Activated B cell treated with CpG ODN at 0.5 μM for 24 hours (primary cell): ENCODE results near the gene NPAS1. TPM values are rescaled to one million over a fixed set of nuclear protein-coding genes. Genes with fewer than 3 reads are reported as not detected.

Experiments used
- ATAC-seq: fragments of 200-7000 bp; cut with Tn5 transposase; one replicate; pipeline ENCODE4 v1.10.0; 2021; ENCODE audit warnings: low read depth, mild to moderate bottlenecking, moderate library complexity
- CTCF ChIA-PET: fragments of 350-600 bp; sonication (Branson Sonifier 250); formaldehyde crosslinking; loops from one replicate; lab custom pipeline; 2021; ENCODE audit warnings: antibody characterized with exemption; lab: Charles Lee
- POLR2A ChIA-PET: fragments of 350-600 bp; sonication (Branson Sonifier 250); formaldehyde crosslinking; loops from one replicate; lab custom pipeline; 2021; ENCODE audit warnings: antibody characterized with exemption; lab: Charles Lee
- DNase-seq: peaks from one replicate; pipeline ENCODE4 v3.0.0; 2022
- H3K27ac Mint-ChIP-seq: one replicate; pipeline ENCODE4 v1.8.0; 2020; ENCODE audit warnings: mixed read lengths
- H3K27me3 Mint-ChIP-seq: one replicate; pipeline ENCODE4 v1.8.0; 2021; ENCODE audit warnings: mixed read lengths
- H3K36me3 Mint-ChIP-seq: one replicate; pipeline ENCODE4 v1.8.0; 2021; ENCODE audit warnings: low read depth, mixed read lengths
- H3K4me1 Mint-ChIP-seq: one replicate; pipeline ENCODE4 v1.8.0; 2021; ENCODE audit warnings: mixed read lengths
- H3K4me3 Mint-ChIP-seq: one replicate; pipeline ENCODE4 v1.8.0; 2020; ENCODE audit warnings: mild to moderate bottlenecking, mixed read lengths
- H3K9me3 Mint-ChIP-seq: one replicate; pipeline ENCODE4 v1.8.0; 2020; ENCODE audit warnings: mixed read lengths
- intact Hi-C: fragments of 100-400 bp; cut with micrococcal nuclease; formaldehyde crosslinking; loops from one replicate; pipeline ENCODE4 v1.15.1; 2024
- total RNA-seq: library from RNA; stranded (reverse); gene quantifications from 2 replicates; pipeline ENCODE4 v1.2.3, GENCODE V29; 2022
- TF ChIP-seq, protein P1 (sequence below): fragments of 200-600 bp; IDR thresholded peaks from one replicate; pipeline ENCODE4 v1.8.0; 2022; ENCODE audit warnings: antibody characterized with exemption, mild to moderate bottlenecking

NPAS1 gene
- total RNA-seq, 1 donor from 2014 or later: 0.40 TPM

GRCh38 chr19:47022140-47022536 lies 2.5 kb downstream of the NPAS1 start:
- Mint-ChIP-seq H3K9me3 (peaks cover 3% of the 10 kb centered on the region), H3K4me3 (no peak overlapping the region), H3K27ac (no peak overlapping the region), H3K36me3 (no peaks in the 10 kb centered on the region), H3K27me3 (peaks cover 38% of the 10 kb centered on the region), H3K4me1 (peaks cover 16% of the 10 kb centered on the region)
- ATAC-seq (no peak), DNase-seq (no peak)
- ChIA-PET POLR2A (interaction anchor here (0.8 kb wide), 1 partner anchor 41 kb away, joined by 3 read pairs; no protein-coding TSS in a partner anchor), CTCF (interaction anchor here (3.1 kb wide), 1 partner anchor 9 kb away, joined by 15 read pairs; no protein-coding TSS in a partner anchor)
- intact Hi-C loops: no loop called here
- TF ChIP-seq, protein P1, sequence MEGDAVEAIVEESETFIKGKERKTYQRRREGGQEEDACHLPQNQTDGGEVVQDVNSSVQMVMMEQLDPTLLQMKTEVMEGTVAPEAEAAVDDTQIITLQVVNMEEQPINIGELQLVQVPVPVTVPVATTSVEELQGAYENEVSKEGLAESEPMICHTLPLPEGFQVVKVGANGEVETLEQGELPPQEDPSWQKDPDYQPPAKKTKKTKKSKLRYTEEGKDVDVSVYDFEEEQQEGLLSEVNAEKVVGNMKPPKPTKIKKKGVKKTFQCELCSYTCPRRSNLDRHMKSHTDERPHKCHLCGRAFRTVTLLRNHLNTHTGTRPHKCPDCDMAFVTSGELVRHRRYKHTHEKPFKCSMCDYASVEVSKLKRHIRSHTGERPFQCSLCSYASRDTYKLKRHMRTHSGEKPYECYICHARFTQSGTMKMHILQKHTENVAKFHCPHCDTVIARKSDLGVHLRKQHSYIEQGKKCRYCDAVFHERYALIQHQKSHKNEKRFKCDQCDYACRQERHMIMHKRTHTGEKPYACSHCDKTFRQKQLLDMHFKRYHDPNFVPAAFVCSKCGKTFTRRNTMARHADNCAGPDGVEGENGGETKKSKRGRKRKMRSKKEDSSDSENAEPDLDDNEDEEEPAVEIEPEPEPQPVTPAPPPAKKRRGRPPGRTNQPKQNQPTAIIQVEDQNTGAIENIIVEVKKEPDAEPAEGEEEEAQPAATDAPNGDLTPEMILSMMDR: no peak

GRCh38 chr19:47022541-47023447 lies 3.2 kb downstream of the NPAS1 start:
- H3K4me1 Mint-ChIP-seq: peaks cover 16% of the 10 kb centered on the region
- peaks cover 3% of the 10 kb centered on the region for H3K9me3 Mint-ChIP-seq
- DNase-seq (no peak), ATAC-seq (no peak)
- CTCF ChIA-PET: interaction anchor here (3.1 kb wide), 1 partner anchor 10 kb away, joined by 15 read pairs; no protein-coding TSS in a partner anchor
- no peak overlapping the region for H3K27ac Mint-ChIP-seq
- peaks cover 41% of the 10 kb centered on the region for H3K27me3 Mint-ChIP-seq
- no peaks in the 10 kb centered on the region for H3K36me3 Mint-ChIP-seq
- TF ChIP-seq, protein P1: no peak
- intact Hi-C loops: no loop called here
- H3K4me3 Mint-ChIP-seq: no peak overlapping the region
- POLR2A ChIA-PET: interaction anchor here (0.6 to 0.8 kb wide), 4 partner anchors 40 to 1120 kb away, joined by 3 to 6 read pairs (median 4); no protein-coding TSS in a partner anchor

DNA sequence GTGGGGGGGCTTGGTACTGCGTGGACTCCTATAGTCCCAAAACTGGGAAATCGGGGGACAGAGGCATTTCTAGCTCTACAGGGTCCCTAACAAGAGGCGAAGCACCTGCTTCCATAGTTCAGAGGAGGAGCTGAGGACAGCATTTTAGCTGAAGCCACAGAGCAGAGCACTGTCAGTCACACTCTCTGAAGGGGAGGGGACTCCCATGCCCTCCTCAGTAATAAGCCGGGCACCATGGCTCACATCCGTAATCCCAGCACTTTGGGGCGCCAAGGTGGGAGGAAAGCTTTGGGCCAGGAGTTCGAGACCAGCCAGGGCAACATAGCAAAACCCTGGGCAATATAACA lies 3.8 kb downstream of the NPAS1 start:
- TF ChIP-seq, protein P1: no peak
- ATAC-seq: no peak
- intact Hi-C loops: no loop called here
- ChIA-PET CTCF (interaction anchor here (3.1 kb wide), 1 partner anchor 10 kb away, joined by 15 read pairs; no protein-coding TSS in a partner anchor), POLR2A (interaction anchor here (0.6 kb wide), 1 partner anchor 186 kb away, joined by 3 read pairs; no protein-coding TSS in a partner anchor)
- Mint-ChIP-seq H3K27me3 (peaks cover 43% of the 10 kb centered on the region), H3K4me1 (peaks cover 16% of the 10 kb centered on the region), H3K4me3 (no peak overlapping the region), H3K36me3 (no peaks in the 10 kb centered on the region), H3K27ac (no peak overlapping the region), H3K9me3 (peaks cover 3% of the 10 kb centered on the region)
- no peak for DNase-seq

- Mint-ChIP-seq H3K27me3 (peaks cover 37% of the 10 kb centered on the region), H3K36me3 (no peaks in the 10 kb centered on the region), H3K4me3 (no peak overlapping the region), H3K4me1 (peaks cover 11% of the 10 kb centered on the region), H3K27ac (no peak overlapping the region), H3K9me3 (peaks cover 3% of the 10 kb centered on the region)
- intact Hi-C loops: no loop called here
- POLR2A ChIA-PET: no interaction called here
- TF ChIP-seq, protein P1: no peak
- DNase-seq: no peak
- no peak for ATAC-seq
- CTCF ChIA-PET: interaction anchor here (3.1 kb wide), 1 partner anchor 11 kb away, joined by 15 read pairs; no protein-coding TSS in a partner anchor
Observed at GRCh38 chr19:47024502-47024901, 4.9 kb downstream of the NPAS1 start.

DNA sequence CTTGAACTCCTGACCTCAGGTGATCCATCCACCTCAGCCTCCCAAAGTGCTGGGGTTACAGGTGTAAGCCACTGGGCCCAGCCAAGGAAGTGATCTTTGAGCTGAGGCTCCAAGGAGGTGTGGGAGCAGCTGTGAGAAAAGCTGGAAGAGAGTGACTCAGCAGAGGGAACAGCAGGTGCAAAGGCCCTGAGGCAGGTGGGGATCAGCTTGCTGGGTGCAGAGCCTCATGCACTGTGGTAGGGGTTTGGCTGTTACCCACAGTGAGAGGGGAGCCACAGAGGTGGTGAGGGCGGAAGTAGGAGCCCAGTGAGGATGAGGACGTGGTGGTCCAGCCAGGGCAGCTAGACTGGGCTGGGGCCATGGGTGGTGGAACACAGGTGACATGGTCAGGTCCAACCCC lies 6.5 kb downstream of the NPAS1 start:
- Mint-ChIP-seq H3K9me3 (peaks cover 3% of the 10 kb centered on the region), H3K4me1 (peaks cover 5% of the 10 kb centered on the region), H3K27me3 (peaks cover 42% of the 10 kb centered on the region), H3K27ac (no peak overlapping the region), H3K4me3 (no peak overlapping the region), H3K36me3 (no peaks in the 10 kb centered on the region)
- ChIA-PET POLR2A (no interaction called here), CTCF (no interaction called here)
- ATAC-seq: no peak
- no peak for DNase-seq
- intact Hi-C loops: no loop called here
- TF ChIP-seq, protein P1: no peak
